ENCODE results near the gene RRP7A. TPM values are rescaled to one million over a fixed set of nuclear protein-coding genes. Genes with fewer than 3 reads are reported as not detected.

The RRP7A gene
- total RNA-seq, 1 experiment from 2014 or later = 101 TPM

DNA sequence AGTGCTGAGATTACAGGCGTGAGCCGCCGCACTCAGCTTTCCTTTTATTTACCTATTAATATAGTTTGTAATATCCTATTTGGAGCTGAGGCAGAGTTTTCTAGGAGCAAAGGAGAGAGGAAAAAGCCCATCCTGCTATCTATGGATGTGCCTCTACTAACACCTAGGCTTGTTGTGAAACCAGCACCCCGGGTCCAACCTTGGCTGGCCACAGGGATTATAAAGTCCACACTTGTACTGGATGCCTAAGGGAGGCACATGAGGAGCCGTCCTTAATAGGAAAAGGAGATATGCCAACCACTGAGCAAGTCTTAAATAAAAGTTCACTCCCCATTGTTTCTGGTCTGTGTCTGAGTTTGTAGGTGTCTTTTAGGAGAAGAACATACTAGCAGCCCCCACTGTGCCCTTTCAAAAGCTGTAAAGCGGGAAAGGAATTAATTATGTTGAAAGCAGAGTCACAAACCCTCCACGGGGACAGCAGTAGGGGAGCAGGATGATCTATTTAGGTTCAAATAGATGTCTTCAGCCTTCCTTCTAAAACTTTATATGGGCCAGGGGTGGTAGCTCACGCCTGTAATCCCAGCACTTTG is 29.3 kb downstream of the RRP7A start:
- Mint-ChIP-seq H3K27me3 (ENCODE audit: low read depth) (peaks cover 1% of the 10 kb centered on the region), H3K4me1 (peaks cover 21 to 28% of the 10 kb centered on the region in 2 experiments), H3K27ac (peak overlapping the region in 1 of 3 experiments; percentile 79; a peak in 2 of 7 replicates), H3K9me3 (peaks cover 0 to 2% of the 10 kb centered on the region in 2 experiments; a peak in 1 of 5 replicates), H3K4me3 (no peak overlapping the region), H3K36me3 (ENCODE audit: insufficient read depth in 1 of 3, low read depth in 3 of 3) (peaks cover 0 to 4% (median 0%) of the 10 kb centered on the region in 3 experiments; a peak in 1 of 7 replicates)
- no peak overlapping the region for H3K4ac ChIP-seq (ENCODE audit: low read depth, low read length)
- no peaks in the 10 kb centered on the region for H3K79me1 ChIP-seq (ENCODE audit: insufficient read depth, low read depth, low read length, poor library complexity, severe bottlenecking)
- H3K27ac ChIP-seq (ENCODE audit: insufficient read length, low read depth, low read length) = no peak overlapping the region
- no peaks in the 10 kb centered on the region for H3K23me2 ChIP-seq (ENCODE audit: insufficient read length, low read depth, low read length, poor library complexity, severe bottlenecking)
- H4K8ac ChIP-seq (replicated peaks; ENCODE audit: insufficient read length, low read depth, low read length) = no peak overlapping the region
- no peak overlapping the region for H3T11ph ChIP-seq (ENCODE audit: low read length)
- H3K4me1 ChIP-seq (ENCODE audit: insufficient read depth, low read length) = no peaks in the 10 kb centered on the region; the same call in 1 of the 2 replicates
- H4K5ac ChIP-seq (ENCODE audit: insufficient read length, low read depth, low read length) = no peak overlapping the region
- no peaks in the 10 kb centered on the region for H3K79me2 ChIP-seq (ENCODE audit: insufficient read depth, low read length)
- no peak overlapping the region for H4K91ac ChIP-seq (ENCODE audit: insufficient read length, low read depth, low read length)
- H3K4me2 ChIP-seq (ENCODE audit: insufficient read depth, insufficient read length, low read length) = no peak overlapping the region
- TF ChIP-seq, protein P1, sequence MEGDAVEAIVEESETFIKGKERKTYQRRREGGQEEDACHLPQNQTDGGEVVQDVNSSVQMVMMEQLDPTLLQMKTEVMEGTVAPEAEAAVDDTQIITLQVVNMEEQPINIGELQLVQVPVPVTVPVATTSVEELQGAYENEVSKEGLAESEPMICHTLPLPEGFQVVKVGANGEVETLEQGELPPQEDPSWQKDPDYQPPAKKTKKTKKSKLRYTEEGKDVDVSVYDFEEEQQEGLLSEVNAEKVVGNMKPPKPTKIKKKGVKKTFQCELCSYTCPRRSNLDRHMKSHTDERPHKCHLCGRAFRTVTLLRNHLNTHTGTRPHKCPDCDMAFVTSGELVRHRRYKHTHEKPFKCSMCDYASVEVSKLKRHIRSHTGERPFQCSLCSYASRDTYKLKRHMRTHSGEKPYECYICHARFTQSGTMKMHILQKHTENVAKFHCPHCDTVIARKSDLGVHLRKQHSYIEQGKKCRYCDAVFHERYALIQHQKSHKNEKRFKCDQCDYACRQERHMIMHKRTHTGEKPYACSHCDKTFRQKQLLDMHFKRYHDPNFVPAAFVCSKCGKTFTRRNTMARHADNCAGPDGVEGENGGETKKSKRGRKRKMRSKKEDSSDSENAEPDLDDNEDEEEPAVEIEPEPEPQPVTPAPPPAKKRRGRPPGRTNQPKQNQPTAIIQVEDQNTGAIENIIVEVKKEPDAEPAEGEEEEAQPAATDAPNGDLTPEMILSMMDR (conservative IDR thresholded peaks at IDR 0.05) = no peak
- H2BK12ac ChIP-seq (ENCODE audit: insufficient read length, low read depth, low read length) = no peak overlapping the region
- H2AFZ ChIP-seq (ENCODE audit: low read length) = no peak overlapping the region
- H3K27me3 ChIP-seq (ENCODE audit: insufficient read depth, low read length) = no peaks in the 10 kb centered on the region
- H3K18ac ChIP-seq (ENCODE audit: insufficient read length, low read depth, low read length) = no peak overlapping the region
- H4K20me1 ChIP-seq (ENCODE audit: control insufficient read depth, insufficient read depth, insufficient read length) = no peaks in the 10 kb centered on the region
- H3K9me3 ChIP-seq (ENCODE audit: control insufficient read depth, low read depth, low read length) = no peaks in the 10 kb centered on the region
- DNase-seq = no peak
- no peak overlapping the region for H3K56ac ChIP-seq (ENCODE audit: insufficient read length, low read depth, low read length)
- no CpG with 5 or more reads among the region's 8 CpGs for WGBS (ENCODE audit: extremely low coverage, insufficient read length, low lambda C conversion rate)
- no peak overlapping the region for H2BK120ac ChIP-seq (ENCODE audit: low read depth, low read length, poor library complexity, severe bottlenecking)
- no peak overlapping the region for H2BK15ac ChIP-seq (ENCODE audit: low read depth, low read length)
- H2BK20ac ChIP-seq (ENCODE audit: low read depth, low read length, poor library complexity, severe bottlenecking) = no peak overlapping the region
- no peak overlapping the region for H3K14ac ChIP-seq (ENCODE audit: insufficient read depth, low read length)
- H2BK5ac ChIP-seq (ENCODE audit: insufficient read length, low read length) = no peak overlapping the region
- H2AK5ac ChIP-seq (ENCODE audit: insufficient read length, low read length) = no peak overlapping the region
- H3K9ac ChIP-seq (ENCODE audit: extremely low read depth, insufficient read length, low read length) = no peak overlapping the region
- no peak overlapping the region for H3K23ac ChIP-seq (ENCODE audit: insufficient read length, low read depth, low read length)

All from H9 (cell line).